NCI-H2029 treated with DMSO at 0.1 percent for 48 hours (cell line): ENCODE measurements around the gene SYNE4.
A peak's percentile ranks its signal among the peaks of the same experiment; 100 is the strongest.

Source experiments
- DNase-seq: peaks from one replicate; lab custom pipeline; 2025; lab: John Stamatoyannopoulos, UW

SYNE4 gene

GRCh38 chr19:36026091-36026876 is 17.7 kb upstream of the SYNE4 start:
- DNase-seq = no peak

GRCh38 chr19:36025541-36025940 is 16.9 kb upstream of the SYNE4 start:
- DNase-seq = no peak

GRCh38 chr19:36023432-36023831 is 14.8 kb upstream of the SYNE4 start:
- DNase-seq = no peak

GRCh38 chr19:36019061-36019670 is 10.6 kb upstream of the SYNE4 start:
- no peak for DNase-seq

- peak; percentile 96 for DNase-seq
Measured at GRCh38 chr19:36014012-36014924, 5.7 kb upstream of the SYNE4 start, which contains the start of gene ALKBH6. TSS of gene ALKBH6 (minus strand) at chr19:36014213. CDS start at chr19:36013397, 816 bp downstream.

- DNase-seq = no peak
Measured at GRCh38 chr19:36013280-36014011, 4.8 kb upstream of the SYNE4 start.

- no peak for DNase-seq
Measured at GRCh38 chr19:36010402-36010801, 1.8 kb upstream of the SYNE4 start.

GRCh38 chr19:36009633-36010379 is 1.2 kb upstream of the SYNE4 start:
- DNase-seq = no peak

GRCh38 chr19:36009220-36009619 is 607 bp upstream of the SYNE4 start:
- peak; percentile 3 for DNase-seq

- no peak for DNase-seq
Measured at GRCh38 chr19:36006955-36007354, 1.7 kb downstream of the SYNE4 start.

GRCh38 chr19:36003284-36003683 is 5.3 kb downstream of the SYNE4 start:
- no peak for DNase-seq

- DNase-seq = no peak
Measured at GRCh38 chr19:36001605-36002004, 7.0 kb downstream of the SYNE4 start.

- no peak for DNase-seq
Measured at GRCh38 chr19:35996777-35997176, 11.8 kb downstream of the SYNE4 start.

GRCh38 chr19:35995048-35995993 is 13.3 kb downstream of the SYNE4 start, which contains the start of gene SDHAF1:
TSS of gene SDHAF1 (plus strand) at chr19:35995188. CDS start at chr19:35995275, 87 bp downstream.
- peak; percentile 83 for DNase-seq

GRCh38 chr19:35993923-35994598 is 14.6 kb downstream of the SYNE4 start:
- DNase-seq = no peak

GRCh38 chr19:35992907-35993765 is 15.5 kb downstream of the SYNE4 start:
- no peak for DNase-seq

- DNase-seq = no peak
Measured at GRCh38 chr19:35991731-35992450, 16.7 kb downstream of the SYNE4 start.
